Gastroesophageal sphincter (tissue), 4 donors: ENCODE data around the gene ATP1A3. TPM values are rescaled to one million over a fixed set of nuclear protein-coding genes. Genes with fewer than 3 reads are reported as not detected.
A peak's percentile ranks its signal among the peaks of the same experiment; 100 is the strongest.

ENCODE experiments used
- ATAC-seq: fragments of 150-250 bp; one replicate; pipeline ENCODE4 v1.9.1; 2016; ENCODE audit warnings: mild to moderate bottlenecking, moderate library complexity
- H3K27ac ChIP-seq, 4 donors: fragments of 200-600 bp; sonication (generic) in 3 of 4; 1 replicate in 3 of 4; 2 replicates in 1 of 4; pipeline ENCODE4 v1.5.1; 2016 to 2019
- H3K27me3 ChIP-seq: fragments of 200-600 bp; sonication (generic); one replicate; pipeline ENCODE4 v1.5.1; 2019
- H3K36me3 ChIP-seq, 2 donors: fragments of 200-600 bp; sonication (generic); one replicate each; pipeline ENCODE4 v1.5.1; 2019; ENCODE audit warnings: control low read depth in 1 of 2
- H3K4me1 ChIP-seq, 3 donors: fragments of 200-600 bp; sonication (generic); 1 replicate in 2 of 3; 2 replicates in 1 of 3; pipeline ENCODE4 v1.5.1; 2016 to 2019; ENCODE audit warnings: control low read depth in 2 of 3
- H3K4me3 ChIP-seq, 2 donors: fragments of 200-600 bp; sonication (generic); one replicate each; pipeline ENCODE4 v1.5.1; 2019; ENCODE audit warnings: mild to moderate bottlenecking in 1 of 2, moderate library complexity in 1 of 2
- H3K9me3 ChIP-seq, 3 donors: fragments of 200-600 bp; sonication (generic); one replicate each; pipeline ENCODE4 v1.5.1; 2017 to 2019; ENCODE audit warnings: control low read depth in 2 of 3
- CTCF ChIP-seq, 4 experiments: fragments of 200-600 bp in 2 of 4; fragments of 450-650 bp in 2 of 4; sonication (generic) in 1 of 4; IDR thresholded peaks; one replicate each; pipeline ENCODE4 v1.5.1; 2017 to 2019; ENCODE audit warnings: antibody characterized with exemption in 4 of 4, mild to moderate bottlenecking in 2 of 4, moderate library complexity in 2 of 4
- EP300 ChIP-seq: sonication (generic); formaldehyde crosslinking; IDR thresholded peaks from one replicate; pipeline ENCODE4 v1.6.1; 2017; ENCODE audit warnings: antibody characterized with exemption, mild to moderate bottlenecking
- POLR2A ChIP-seq, 2 donors: fragments of 450-650 bp; IDR thresholded peaks; one replicate each; pipeline ENCODE4 v1.6.1; 2017; ENCODE audit warnings: antibody characterized with exemption in 2 of 2, mild to moderate bottlenecking in 2 of 2, moderate library complexity in 1 of 2
- POLR2AphosphoS5 ChIP-seq: sonication (generic); formaldehyde crosslinking; IDR thresholded peaks from one replicate; pipeline ENCODE4 v1.6.1; 2017; ENCODE audit warnings: antibody characterized with exemption
- WGBS, 2 donors: methylation state at CpG; one replicate each; pipeline ENCODE4 v1.1.5; 2018; ENCODE audit warnings: low coverage in 1 of 2; 5-methylcytosine and 5-hydroxymethylcytosine counted together
- total RNA-seq, 4 donors: library from RNA; depleted of rRNA; stranded (reverse); fragments of >200 nt; gene quantifications; one replicate each; pipeline ENCODE4 v1.1.0, GENCODE V29; 2016

The ATP1A3 gene
- total RNA-seq, 4 donors from 2014 or later = 0.81 to 2.6 (median 1.1) TPM; not detected in 1

GRCh38 chr19:41957838-41958366 lies 36.1 kb downstream of the ATP1A3 start:
- peak; percentile 18 for TF ChIP-seq POLR2AphosphoS5
- TF ChIP-seq CTCF (IDR thresholded peaks at IDR 0.05) = peak in 3 of 4 experiments; percentile 70 to 82 (median 78)
- no peak for TF ChIP-seq EP300
- no peak for TF ChIP-seq POLR2A (IDR thresholded peaks at IDR 0.05)
- Histone ChIP-seq H3K9me3 (no peaks in the 10 kb centered on the region), H3K27me3 (no peaks in the 10 kb centered on the region), H3K4me1 (peaks cover 0 to 24% (median 13%) of the 10 kb centered on the region in 3 donors), H3K4me3 (peak overlapping the region; percentile 58 to 96), H3K27ac (peak overlapping the region in 3 of 4 donors; percentile 88 to 90 (median 89)), H3K36me3 (peaks cover 0 to 31% of the 10 kb centered on the region in 2 donors)
- 4 to 17% methylated on average over 3 to 9 of the region's 10 CpGs for WGBS, 2 donors
- ATAC-seq = peak; percentile 68

GRCh38 chr19:41957161-41957837 lies 36.7 kb downstream of the ATP1A3 start:
- peaks cover 0 to 31% of the 10 kb centered on the region in 2 donors for H3K36me3 ChIP-seq
- H3K9me3 ChIP-seq = no peaks in the 10 kb centered on the region
- WGBS, 2 donors = 67 to 74% methylated on average over 2 to 9 of the region's 11 CpGs
- H3K4me1 ChIP-seq = peaks cover 0 to 24% (median 13%) of the 10 kb centered on the region in 3 donors
- H3K4me3 ChIP-seq = peak overlapping the region in 1 of 2 donors; percentile 96
- no peaks in the 10 kb centered on the region for H3K27me3 ChIP-seq
- H3K27ac ChIP-seq = peak overlapping the region in 3 of 4 donors; percentile 88 to 90 (median 89)
- TF ChIP-seq EP300 = no peak
- TF ChIP-seq POLR2A (IDR thresholded peaks at IDR 0.05) = no peak
- TF ChIP-seq CTCF (IDR thresholded peaks at IDR 0.05) = no peak
- TF ChIP-seq POLR2AphosphoS5 = no peak
- no peak for ATAC-seq

DNA sequence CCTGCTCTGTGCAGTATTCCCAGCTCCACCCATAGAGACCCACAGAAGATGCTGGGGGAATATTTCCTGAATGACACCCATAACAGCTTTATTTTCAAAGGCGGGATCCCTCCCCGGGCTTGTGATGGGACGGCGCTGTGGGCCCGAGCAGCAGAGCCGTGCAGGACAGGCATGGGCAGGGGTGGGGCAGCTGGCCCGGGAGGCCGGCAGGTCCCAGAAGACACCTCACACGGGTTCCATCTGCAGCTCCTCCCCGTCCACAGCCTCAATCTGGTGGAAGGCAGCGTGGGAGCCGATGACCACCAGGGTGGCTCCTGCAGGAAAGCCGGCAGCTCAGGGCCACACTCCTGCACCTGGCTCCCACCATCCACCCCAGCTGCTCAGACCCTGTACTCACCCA lies 37.4 kb downstream of the ATP1A3 start:
- H3K36me3 ChIP-seq = peaks cover 0 to 31% of the 10 kb centered on the region in 2 donors
- H3K4me1 ChIP-seq = peaks cover 0 to 24% (median 13%) of the 10 kb centered on the region in 3 donors
- WGBS, 2 donors = 50% methylated on average over 2 of the region's 13 CpGs; no CpG with 5 or more reads in 1 of the 2 donors
- no peak overlapping the region for H3K4me3 ChIP-seq
- H3K9me3 ChIP-seq = no peaks in the 10 kb centered on the region
- ATAC-seq = no peak
- TF ChIP-seq POLR2A (IDR thresholded peaks at IDR 0.05) = no peak
- TF ChIP-seq EP300 = no peak
- H3K27ac ChIP-seq = no peak overlapping the region
- no peaks in the 10 kb centered on the region for H3K27me3 ChIP-seq

GRCh38 chr19:41955521-41955920 lies 38.5 kb downstream of the ATP1A3 start:
- TF ChIP-seq EP300 = no peak
- no peak for TF ChIP-seq POLR2AphosphoS5
- TF ChIP-seq POLR2A (IDR thresholded peaks at IDR 0.05) = no peak
- TF ChIP-seq CTCF (IDR thresholded peaks at IDR 0.05) = no peak
- H3K27me3 ChIP-seq = no peaks in the 10 kb centered on the region
- H3K4me3 ChIP-seq = no peak overlapping the region
- peaks cover 0 to 24% (median 13%) of the 10 kb centered on the region in 3 donors for H3K4me1 ChIP-seq
- peaks cover 0 to 31% of the 10 kb centered on the region in 2 donors for H3K36me3 ChIP-seq
- ATAC-seq = no peak
- H3K9me3 ChIP-seq = no peaks in the 10 kb centered on the region
- H3K27ac ChIP-seq = no peak overlapping the region
- 58 to 68% methylated on average over 2 to 6 of the region's 7 CpGs for WGBS, 2 donors

DNA sequence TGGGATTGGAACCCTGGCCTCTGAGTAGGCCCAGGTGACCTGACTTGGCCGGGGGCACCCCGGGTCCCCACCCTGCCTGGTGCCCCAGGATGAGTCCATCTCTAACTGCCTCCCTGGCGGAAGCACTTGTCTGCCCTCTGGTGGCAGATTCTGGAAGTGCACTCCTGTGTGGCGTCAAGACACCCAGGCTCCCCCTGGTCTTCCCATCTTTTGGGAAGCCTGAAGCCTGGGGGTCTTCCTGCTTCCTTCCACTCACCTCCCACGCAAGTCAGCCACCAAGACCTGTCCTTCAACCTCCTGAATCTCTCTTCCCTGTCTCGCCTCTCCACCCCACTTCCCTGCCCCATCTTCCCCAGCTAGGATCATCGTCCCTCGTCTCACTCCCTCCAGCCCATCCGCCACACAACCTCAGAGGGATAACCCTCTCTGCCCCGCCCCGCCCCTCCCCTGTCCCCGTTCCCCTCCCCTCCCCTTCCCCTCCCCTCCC lies 42.3 kb downstream of the ATP1A3 start:
- Histone ChIP-seq H3K27ac (no peak overlapping the region), H3K27me3 (peaks cover 5% of the 10 kb centered on the region), H3K4me1 (no peaks in the 10 kb centered on the region), H3K36me3 (peaks cover 0 to 24% of the 10 kb centered on the region in 2 donors), H3K9me3 (no peaks in the 10 kb centered on the region), H3K4me3 (no peak overlapping the region)
- TF ChIP-seq CTCF (IDR thresholded peaks at IDR 0.05) (peak in 3 of 4 experiments; percentile 88 to 99 (median 90)), EP300 (no peak), POLR2AphosphoS5 (no peak), POLR2A (IDR thresholded peaks at IDR 0.05) (no peak)
- ATAC-seq = peak; percentile 74
- 2 to 4% methylated on average over 8 to 9 of the region's 12 CpGs for WGBS, 2 donors
